ENCODE results near the gene KDM4B.

Gene KDM4B

DNA sequence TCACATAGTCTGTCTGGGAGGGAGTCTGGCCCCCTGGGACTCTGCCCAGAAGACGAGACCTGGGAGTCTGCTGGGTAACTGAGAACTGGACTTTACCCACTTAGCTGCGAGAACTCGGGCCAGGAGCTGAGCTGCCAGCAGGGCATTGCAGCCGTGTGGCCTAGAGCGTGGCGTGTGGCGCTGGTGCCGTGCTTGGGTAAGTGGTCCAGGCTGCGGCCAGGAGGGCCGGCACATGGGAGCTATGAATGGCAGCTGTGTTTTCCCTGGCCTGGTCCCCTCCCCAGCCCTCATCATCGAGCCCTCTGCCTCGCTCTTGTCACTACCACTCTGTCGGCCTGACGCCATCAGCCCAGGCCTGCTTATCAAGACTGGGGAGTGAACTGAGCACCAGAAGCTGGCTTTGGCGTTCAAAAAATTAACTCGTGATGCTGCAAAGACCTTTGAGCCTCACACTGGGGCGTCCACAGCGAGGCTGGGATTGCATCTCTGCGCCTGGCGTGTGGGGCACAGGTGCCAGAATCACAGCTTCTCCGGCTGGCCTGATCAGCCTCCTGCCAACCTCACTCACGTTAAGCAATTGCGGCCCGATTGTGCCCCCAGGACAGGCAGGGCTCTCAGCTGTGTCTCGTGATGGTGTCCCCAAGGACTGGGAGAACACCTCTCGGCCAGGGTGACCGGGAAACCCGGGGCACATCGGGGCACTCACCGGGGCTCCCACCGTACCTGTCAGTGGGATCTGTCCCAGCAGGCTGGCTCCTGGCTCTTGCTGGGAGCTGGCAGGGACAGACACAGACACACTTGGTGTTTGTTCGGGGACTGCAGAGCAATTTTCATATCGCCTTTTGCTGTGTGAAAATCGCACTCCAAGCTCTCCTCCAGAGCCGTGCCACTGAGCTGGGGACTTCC, 85.9 kb downstream of the KDM4B start:
- Histone ChIP-seq H3K4me3 (ENCODE audit: low read depth, low read length) (no peak overlapping the region), H3K4me1 (ENCODE audit: control insufficient read depth, insufficient read depth, low read length) (no peaks in the 10 kb centered on the region), H3K27ac (ENCODE audit: low read depth, low read length) (no peak overlapping the region), H3K36me3 (ENCODE audit: control insufficient read depth, insufficient read depth, low read length) (peaks cover 3% of the 10 kb centered on the region; the same call in 1 of the 2 replicates), H3K27me3 (ENCODE audit: control insufficient read depth, insufficient read depth, low read length) (no peaks in the 10 kb centered on the region), H3K9me3 (ENCODE audit: control insufficient read depth, insufficient read depth, low read length) (no peaks in the 10 kb centered on the region), H3K9ac (ENCODE audit: low read depth, low read length) (no peak overlapping the region)

GRCh38 chr19:5055457-5055776, 86.5 kb downstream of the KDM4B start:
- Histone ChIP-seq H3K9ac (ENCODE audit: low read depth, low read length) (no peak overlapping the region), H3K27me3 (ENCODE audit: control insufficient read depth, insufficient read depth, low read length) (no peaks in the 10 kb centered on the region), H3K9me3 (ENCODE audit: control insufficient read depth, insufficient read depth, low read length) (no peaks in the 10 kb centered on the region), H3K27ac (ENCODE audit: low read depth, low read length) (no peak overlapping the region), H3K4me1 (ENCODE audit: control insufficient read depth, insufficient read depth, low read length) (no peaks in the 10 kb centered on the region), H3K36me3 (ENCODE audit: control insufficient read depth, insufficient read depth, low read length) (no peaks in the 10 kb centered on the region; the same call in 1 of the 2 replicates), H3K4me3 (ENCODE audit: low read depth, low read length) (no peak overlapping the region)

DNA sequence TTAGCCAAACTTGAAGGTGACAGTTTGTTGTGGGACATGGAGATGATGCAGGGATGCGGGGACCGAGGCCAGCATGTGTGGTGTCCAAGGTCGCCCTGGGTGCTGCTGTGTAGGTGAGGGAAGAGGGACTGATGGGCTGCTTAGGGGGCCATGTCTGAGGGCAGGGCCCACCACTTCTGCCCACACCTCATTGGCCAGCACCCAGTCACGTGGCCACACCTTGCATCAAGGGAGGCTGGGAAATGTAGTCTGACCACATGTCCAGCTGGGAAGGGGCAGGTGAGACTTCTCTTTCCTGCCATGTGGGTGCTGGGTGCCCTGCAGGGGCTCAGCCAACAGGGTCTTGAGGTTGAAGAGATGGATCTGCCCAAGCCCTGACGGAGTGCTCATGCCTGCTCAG, 88.9 kb downstream of the KDM4B start:
- peaks cover 2% of the 10 kb centered on the region; the same call in 1 of the 2 replicates for H3K36me3 ChIP-seq (ENCODE audit: control insufficient read depth, insufficient read depth, low read length)
- no peaks in the 10 kb centered on the region for H3K4me1 ChIP-seq (ENCODE audit: control insufficient read depth, insufficient read depth, low read length)
- H3K9ac ChIP-seq (ENCODE audit: low read depth, low read length): no peak overlapping the region
- H3K9me3 ChIP-seq (ENCODE audit: control insufficient read depth, insufficient read depth, low read length): peaks cover 6% of the 10 kb centered on the region
- no peaks in the 10 kb centered on the region for H3K27me3 ChIP-seq (ENCODE audit: control insufficient read depth, insufficient read depth, low read length)
- H3K27ac ChIP-seq (ENCODE audit: low read depth, low read length): no peak overlapping the region
- no peak overlapping the region for H3K4me3 ChIP-seq (ENCODE audit: low read depth, low read length)

DNA sequence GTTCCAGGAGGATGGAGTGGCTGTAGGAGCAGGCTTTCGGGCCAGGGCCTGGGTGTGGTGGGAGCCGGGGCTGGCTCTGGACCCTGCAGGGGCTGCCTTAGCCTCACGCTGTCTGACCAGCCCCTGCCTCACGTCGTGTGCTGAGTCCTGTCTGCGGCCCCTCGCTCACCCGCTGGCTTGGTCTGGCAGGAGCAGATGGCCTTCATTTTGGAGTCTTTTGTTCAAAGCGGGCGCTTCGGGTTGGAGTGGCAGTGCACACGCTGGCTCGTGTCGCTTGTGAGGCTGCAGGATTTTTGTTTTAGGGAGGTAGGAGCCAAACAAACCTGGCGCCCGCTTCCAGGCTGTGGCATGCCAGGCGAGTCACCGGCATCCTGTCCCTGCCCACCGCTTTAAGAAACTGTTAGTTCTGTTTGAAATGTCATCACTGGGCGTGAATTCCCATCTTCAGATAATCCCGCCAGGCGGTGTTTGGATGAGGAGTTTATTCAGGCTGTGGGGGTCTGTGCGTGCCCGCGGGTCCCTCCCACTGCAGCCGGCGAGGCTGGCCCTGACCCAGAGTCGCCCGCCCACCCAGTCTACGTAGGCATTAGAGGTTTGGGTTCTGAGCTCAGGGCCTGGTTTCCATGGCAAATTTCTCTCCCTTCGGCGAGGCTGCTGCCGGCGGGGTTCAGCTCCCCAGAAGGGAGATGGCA, 89.8 kb downstream of the KDM4B start:
- no peak overlapping the region for H3K27ac ChIP-seq (ENCODE audit: low read depth, low read length)
- no peak overlapping the region for H3K9ac ChIP-seq (ENCODE audit: low read depth, low read length)
- H3K36me3 ChIP-seq (ENCODE audit: control insufficient read depth, insufficient read depth, low read length): peaks cover 3% of the 10 kb centered on the region; the same call in 1 of the 2 replicates
- H3K27me3 ChIP-seq (ENCODE audit: control insufficient read depth, insufficient read depth, low read length): no peaks in the 10 kb centered on the region
- no peak overlapping the region for H3K4me3 ChIP-seq (ENCODE audit: low read depth, low read length)
- no peaks in the 10 kb centered on the region for H3K4me1 ChIP-seq (ENCODE audit: control insufficient read depth, insufficient read depth, low read length)
- H3K9me3 ChIP-seq (ENCODE audit: control insufficient read depth, insufficient read depth, low read length): peaks cover 6% of the 10 kb centered on the region

DNA sequence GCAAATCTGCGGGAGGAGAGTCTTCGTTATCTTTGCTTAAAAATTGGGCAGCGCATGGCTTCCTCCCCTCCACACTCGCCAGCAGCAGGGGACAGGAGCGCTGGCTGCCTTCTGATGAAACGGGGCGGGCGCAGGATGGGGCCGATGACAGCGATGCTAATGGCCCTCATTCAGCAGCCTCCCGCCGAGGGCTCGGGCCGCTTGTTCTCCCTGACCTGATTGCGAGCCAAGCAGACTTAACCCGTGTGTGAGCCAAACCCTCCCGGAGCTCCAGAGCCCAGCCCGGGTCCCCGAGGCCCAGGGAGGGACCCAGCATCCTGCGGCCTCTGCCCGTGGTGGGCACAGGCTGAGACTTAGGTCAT, 90.3 kb downstream of the KDM4B start:
- no peak overlapping the region for H3K4me3 ChIP-seq (ENCODE audit: low read depth, low read length)
- H3K9ac ChIP-seq (ENCODE audit: low read depth, low read length): no peak overlapping the region
- peaks cover 6% of the 10 kb centered on the region for H3K9me3 ChIP-seq (ENCODE audit: control insufficient read depth, insufficient read depth, low read length)
- no peak overlapping the region for H3K27ac ChIP-seq (ENCODE audit: low read depth, low read length)
- no peaks in the 10 kb centered on the region for H3K4me1 ChIP-seq (ENCODE audit: control insufficient read depth, insufficient read depth, low read length)
- H3K27me3 ChIP-seq (ENCODE audit: control insufficient read depth, insufficient read depth, low read length): no peaks in the 10 kb centered on the region
- H3K36me3 ChIP-seq (ENCODE audit: control insufficient read depth, insufficient read depth, low read length): peaks cover 3% of the 10 kb centered on the region; the same call in 1 of the 2 replicates

DNA sequence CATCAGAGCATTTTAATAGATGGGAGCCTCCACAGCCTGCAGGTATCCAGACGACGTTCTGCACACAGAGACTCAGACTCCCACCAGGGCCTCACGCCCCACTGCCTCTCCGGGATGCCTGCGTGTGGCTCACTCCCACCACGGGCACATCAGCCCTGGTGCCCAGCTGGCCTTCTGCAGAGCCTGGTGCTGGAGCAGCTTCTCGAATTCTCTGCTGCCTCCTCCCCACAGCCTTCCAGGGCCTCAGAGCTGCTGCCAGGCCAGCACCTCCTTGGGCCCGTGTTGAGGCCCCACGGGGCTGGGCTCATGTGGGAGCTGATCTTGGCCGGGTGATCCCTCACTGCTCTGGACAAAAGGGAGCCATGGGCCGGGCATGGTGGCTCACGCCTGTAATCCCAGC, 90.9 kb downstream of the KDM4B start:
- Histone ChIP-seq H3K27me3 (ENCODE audit: control insufficient read depth, insufficient read depth, low read length) (no peaks in the 10 kb centered on the region), H3K9me3 (ENCODE audit: control insufficient read depth, insufficient read depth, low read length) (peaks cover 6% of the 10 kb centered on the region), H3K4me3 (ENCODE audit: low read depth, low read length) (no peak overlapping the region), H3K27ac (ENCODE audit: low read depth, low read length) (no peak overlapping the region), H3K9ac (ENCODE audit: low read depth, low read length) (no peak overlapping the region), H3K36me3 (ENCODE audit: control insufficient read depth, insufficient read depth, low read length) (peaks cover 3% of the 10 kb centered on the region; the same call in 1 of the 2 replicates), H3K4me1 (ENCODE audit: control insufficient read depth, insufficient read depth, low read length) (no peaks in the 10 kb centered on the region)

DNA sequence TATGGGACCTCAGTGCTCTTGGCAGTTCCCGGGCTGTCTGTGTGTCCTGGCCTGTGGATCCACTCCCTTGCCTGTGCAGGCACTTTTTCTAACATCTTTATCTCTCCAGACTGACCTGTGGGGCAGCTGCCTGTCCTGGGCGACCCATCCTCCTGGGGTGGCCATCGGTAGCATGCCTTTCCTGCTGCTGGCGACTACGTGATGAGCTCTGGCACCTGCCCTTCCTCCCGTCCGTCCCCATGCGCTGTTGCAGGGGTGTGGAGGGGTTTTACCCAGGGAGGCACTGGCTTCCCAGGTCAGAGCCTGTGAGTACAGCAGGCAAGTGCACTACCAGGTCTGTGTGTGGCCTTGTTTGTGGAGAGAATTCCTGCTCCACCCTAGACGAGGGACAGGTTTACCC, 93.3 kb downstream of the KDM4B start:
- H3K9ac ChIP-seq (ENCODE audit: low read depth, low read length): no peak overlapping the region

DNA sequence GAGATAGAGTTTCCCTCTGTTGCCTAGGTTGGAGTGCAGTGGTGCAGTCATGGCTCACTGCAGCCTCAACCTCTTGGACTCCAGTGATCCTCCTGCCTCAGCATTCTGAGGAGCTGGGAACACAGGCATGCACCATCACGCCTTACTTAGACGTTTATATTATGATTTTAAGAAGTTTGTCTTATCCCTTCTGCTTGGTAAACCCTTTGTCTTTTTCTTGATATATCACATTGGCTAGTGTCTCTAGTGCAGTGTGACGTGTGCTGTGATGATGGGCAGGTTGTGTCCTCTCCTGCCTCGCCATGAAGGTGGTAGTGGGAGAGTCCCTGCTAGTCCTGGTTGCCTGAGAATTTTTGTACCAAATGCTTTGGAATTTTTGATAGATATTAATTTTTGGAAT, 93.9 kb downstream of the KDM4B start:
- no peaks in the 10 kb centered on the region for H3K27me3 ChIP-seq (ENCODE audit: control insufficient read depth, insufficient read depth, low read length)
- no peaks in the 10 kb centered on the region for H3K4me1 ChIP-seq (ENCODE audit: control insufficient read depth, insufficient read depth, low read length)
- H3K4me3 ChIP-seq (ENCODE audit: low read depth, low read length): no peak overlapping the region
- 0 out of 2 replicates have a peak, but pooled peaks cover 3% of the 10 kb centered on the region for H3K36me3 ChIP-seq (ENCODE audit: control insufficient read depth, insufficient read depth, low read length)
- peaks cover 6% of the 10 kb centered on the region for H3K9me3 ChIP-seq (ENCODE audit: control insufficient read depth, insufficient read depth, low read length)
- no peak overlapping the region for H3K27ac ChIP-seq (ENCODE audit: low read depth, low read length)
- no peak overlapping the region for H3K9ac ChIP-seq (ENCODE audit: low read depth, low read length)

More for the DNA sequence above, 93.3 kb downstream of the KDM4B start:
- H3K9me3 ChIP-seq (ENCODE audit: control insufficient read depth, insufficient read depth, low read length): peaks cover 6% of the 10 kb centered on the region
- H3K27ac ChIP-seq (ENCODE audit: low read depth, low read length): no peak overlapping the region
- H3K27me3 ChIP-seq (ENCODE audit: control insufficient read depth, insufficient read depth, low read length): no peaks in the 10 kb centered on the region
- H3K4me1 ChIP-seq (ENCODE audit: control insufficient read depth, insufficient read depth, low read length): no peaks in the 10 kb centered on the region
- H3K36me3 ChIP-seq (ENCODE audit: control insufficient read depth, insufficient read depth, low read length): 0 out of 2 replicates have a peak, but pooled peaks cover 3% of the 10 kb centered on the region
- no peak overlapping the region for H3K4me3 ChIP-seq (ENCODE audit: low read depth, low read length)

DNA sequence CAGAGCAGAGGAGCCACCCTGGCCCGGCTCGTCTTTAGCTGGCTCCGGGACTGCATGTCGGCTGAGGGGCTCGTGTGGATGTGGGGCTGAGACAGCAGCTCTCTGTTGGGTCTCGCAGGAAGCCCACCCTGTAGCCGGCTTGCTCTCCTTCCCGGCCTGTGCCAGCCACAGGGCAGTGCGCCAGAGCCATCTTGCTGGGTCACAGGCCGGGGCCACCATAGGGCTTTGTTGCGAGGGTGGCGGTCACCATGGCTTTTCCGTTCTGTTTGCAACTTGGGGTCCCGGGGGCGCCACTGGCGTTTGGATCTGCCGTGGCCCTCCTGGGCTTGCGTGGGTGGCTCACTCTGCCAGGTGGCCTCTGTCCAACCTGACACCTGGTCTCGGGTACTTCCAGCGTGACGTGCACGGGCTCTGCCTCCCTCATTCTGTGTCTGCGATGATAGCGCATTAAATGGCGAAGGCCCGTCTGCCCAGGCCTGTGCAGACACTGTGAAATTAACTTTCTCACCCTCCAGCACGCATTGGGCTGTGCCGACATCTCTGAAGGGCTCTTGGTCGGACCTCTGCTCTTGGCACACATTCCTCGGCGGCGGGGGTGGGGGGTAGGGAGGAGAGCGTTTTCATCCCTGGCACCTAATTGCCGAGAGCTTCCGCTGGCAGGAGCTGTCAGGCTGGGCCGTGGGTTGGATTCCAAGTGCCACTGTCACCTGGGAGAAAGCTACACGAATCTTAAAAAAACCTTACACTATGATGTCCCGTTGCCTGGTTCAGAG, 95.1 kb downstream of the KDM4B start:
- Histone ChIP-seq H3K36me3 (ENCODE audit: control insufficient read depth, insufficient read depth, low read length) (0 out of 2 replicates have a peak, but pooled peaks cover 3% of the 10 kb centered on the region), H3K27ac (ENCODE audit: low read depth, low read length) (no peak overlapping the region), H3K9me3 (ENCODE audit: control insufficient read depth, insufficient read depth, low read length) (peaks cover 6% of the 10 kb centered on the region), H3K4me3 (ENCODE audit: low read depth, low read length) (no peak overlapping the region), H3K9ac (ENCODE audit: low read depth, low read length) (no peak overlapping the region), H3K4me1 (ENCODE audit: control insufficient read depth, insufficient read depth, low read length) (no peaks in the 10 kb centered on the region), H3K27me3 (ENCODE audit: control insufficient read depth, insufficient read depth, low read length) (no peaks in the 10 kb centered on the region)

DNA sequence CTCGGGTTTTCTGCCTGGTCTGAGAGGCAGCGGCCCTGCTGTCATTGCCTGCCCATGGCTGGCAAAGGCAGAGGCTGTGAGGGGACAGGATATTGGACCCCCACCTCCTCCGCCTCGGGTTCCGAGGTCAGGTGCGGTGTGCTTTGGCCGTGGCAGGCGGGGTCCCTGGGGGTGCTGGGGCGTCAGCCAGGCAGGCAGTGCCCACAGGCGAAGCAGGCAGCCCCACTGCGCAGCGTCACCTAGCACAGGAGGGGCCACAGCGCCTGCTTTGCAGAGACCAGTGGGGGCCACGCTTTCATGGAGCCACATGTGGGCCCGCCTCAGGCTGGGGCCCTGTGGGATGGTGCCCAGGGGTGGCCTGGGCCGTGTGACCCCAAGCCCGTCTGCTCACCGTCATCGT, 96.0 kb downstream of the KDM4B start:
- Histone ChIP-seq H3K27ac (ENCODE audit: low read depth, low read length) (no peak overlapping the region), H3K27me3 (ENCODE audit: control insufficient read depth, insufficient read depth, low read length) (no peaks in the 10 kb centered on the region), H3K4me3 (ENCODE audit: low read depth, low read length) (no peak overlapping the region), H3K4me1 (ENCODE audit: control insufficient read depth, insufficient read depth, low read length) (peaks cover 2% of the 10 kb centered on the region; the same call in 1 of the 2 replicates), H3K36me3 (ENCODE audit: control insufficient read depth, insufficient read depth, low read length) (0 out of 2 replicates have a peak, but pooled peaks cover 3% of the 10 kb centered on the region), H3K9me3 (ENCODE audit: control insufficient read depth, insufficient read depth, low read length) (peaks cover 6% of the 10 kb centered on the region), H3K9ac (ENCODE audit: low read depth, low read length) (no peak overlapping the region)
